Suprapubic skin (tissue), 3 donors: ENCODE results near the gene IQCN.

ENCODE experiments used
- POLR2A ChIP-seq, 2 donors: fragments of 450-650 bp; IDR thresholded peaks; one replicate each; pipeline ENCODE4 v1.6.1; 2017; ENCODE audit warnings: antibody characterized with exemption in 2 of 2, mild to moderate bottlenecking in 2 of 2, moderate library complexity in 2 of 2
- TF ChIP-seq, protein P1 (sequence below), 2 donors: fragments of 200-600 bp in 1 of 2; fragments of 450-650 bp in 1 of 2; sonication (generic) in 1 of 2; IDR thresholded peaks; one replicate each; pipeline ENCODE4 v1.5.1; 2016 to 2019; ENCODE audit warnings: antibody characterized with exemption in 2 of 2, mild to moderate bottlenecking in 1 of 2, moderate library complexity in 1 of 2

DNA sequence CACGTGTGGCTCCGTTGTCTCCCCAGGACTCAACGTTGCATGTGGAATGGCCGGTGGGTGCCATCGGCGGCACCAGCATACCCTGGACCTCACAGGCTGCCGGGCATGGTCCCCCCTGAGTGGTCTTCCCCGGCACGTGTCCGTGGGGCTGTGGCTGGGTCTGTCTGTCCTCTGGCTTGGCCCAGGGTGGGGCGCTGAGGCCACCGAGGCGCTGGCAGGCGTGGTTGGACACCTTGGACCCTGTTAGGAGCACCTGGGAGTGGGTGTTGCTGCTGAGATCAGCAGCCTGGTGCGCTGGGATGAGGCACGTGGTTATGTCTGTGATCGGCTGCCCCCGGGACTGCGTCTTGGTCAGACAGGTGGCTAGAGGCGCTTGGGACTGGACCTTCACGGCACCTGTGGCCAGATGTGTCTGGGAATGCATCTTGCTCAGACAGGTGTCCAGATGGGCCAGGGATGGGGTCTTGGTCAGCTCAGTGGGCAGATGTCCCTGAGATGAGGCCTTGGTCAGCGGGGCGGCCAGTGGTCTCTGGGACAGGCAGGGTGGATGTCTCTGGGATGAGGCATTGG lies 9.2 kb downstream of the IQCN start:
- TF ChIP-seq, protein P1, sequence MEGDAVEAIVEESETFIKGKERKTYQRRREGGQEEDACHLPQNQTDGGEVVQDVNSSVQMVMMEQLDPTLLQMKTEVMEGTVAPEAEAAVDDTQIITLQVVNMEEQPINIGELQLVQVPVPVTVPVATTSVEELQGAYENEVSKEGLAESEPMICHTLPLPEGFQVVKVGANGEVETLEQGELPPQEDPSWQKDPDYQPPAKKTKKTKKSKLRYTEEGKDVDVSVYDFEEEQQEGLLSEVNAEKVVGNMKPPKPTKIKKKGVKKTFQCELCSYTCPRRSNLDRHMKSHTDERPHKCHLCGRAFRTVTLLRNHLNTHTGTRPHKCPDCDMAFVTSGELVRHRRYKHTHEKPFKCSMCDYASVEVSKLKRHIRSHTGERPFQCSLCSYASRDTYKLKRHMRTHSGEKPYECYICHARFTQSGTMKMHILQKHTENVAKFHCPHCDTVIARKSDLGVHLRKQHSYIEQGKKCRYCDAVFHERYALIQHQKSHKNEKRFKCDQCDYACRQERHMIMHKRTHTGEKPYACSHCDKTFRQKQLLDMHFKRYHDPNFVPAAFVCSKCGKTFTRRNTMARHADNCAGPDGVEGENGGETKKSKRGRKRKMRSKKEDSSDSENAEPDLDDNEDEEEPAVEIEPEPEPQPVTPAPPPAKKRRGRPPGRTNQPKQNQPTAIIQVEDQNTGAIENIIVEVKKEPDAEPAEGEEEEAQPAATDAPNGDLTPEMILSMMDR (IDR thresholded peaks at IDR 0.05), result no peak
- no peak for TF ChIP-seq POLR2A (IDR thresholded peaks at IDR 0.05)
